Left colon (tissue), 2 donors: ENCODE measurements around the gene ARFGAP3. TPM values are rescaled to one million over a fixed set of nuclear protein-coding genes. Genes with fewer than 3 reads are reported as not detected.

ENCODE experiments used
- ATAC-seq: fragments of 200-7000 bp; cut with Tn5 transposase; one replicate; pipeline ENCODE4 v1.9.1; 2020; ENCODE audit warnings: mild to moderate bottlenecking, moderate library complexity
- DNase-seq, 2 donors: peaks; one replicate each; pipeline ENCODE4 v3.0.0-alpha.2; 2020
- intact Hi-C, 2 donors: fragments of 100-400 bp; cut with DNase I in 1 of 2; cut with micrococcal nuclease in 1 of 2; formaldehyde crosslinking; loops; one replicate each; pipeline versions ENCODE4 v1.11.2 to v1.14.0; 2022; cut with DNase I, micrococcal nuclease
- total RNA-seq, 2 donors: library from RNA; stranded (reverse); fragmentation: NEBNext Ultra II Directional; extraction: Animal tissue kit (Norgen Biotek cat#: 25700); gene quantifications; one replicate each; pipeline ENCODE4 v1.2.1, GENCODE V29; 2021
- donor health status: DM: no; HTN: no; CAD: no.
- donor health status: DM: yes; HTN: yes; CAD: no.

Gene ARFGAP3
- total RNA-seq, 2 donors from 2014 or later = 36.9 to 42.1 TPM

- ATAC-seq = no peak
- no peak for DNase-seq
- intact Hi-C loops = no loop called here
Observed at GRCh38 chr22:42805998-42806830, 50.9 kb downstream of the ARFGAP3 start.

GRCh38 chr22:42805016-42805997 is 51.8 kb downstream of the ARFGAP3 start:
- intact Hi-C loops = no loop called here
- DNase-seq = no peak
- ATAC-seq = no peak

- DNase-seq (peak in 1 of 2 donors; percentile 10), ATAC-seq (no peak)
- intact Hi-C loops = no loop called here
Observed at GRCh38 chr22:42803389-42803788, 53.7 kb downstream of the ARFGAP3 start.

- intact Hi-C loops = no loop called here
- peak in 1 of 2 donors; percentile 10 for DNase-seq
- ATAC-seq = no peak
Observed at GRCh38 chr22:42801252-42802080, 55.6 kb downstream of the ARFGAP3 start.

- DNase-seq (no peak), ATAC-seq (no peak)
- intact Hi-C loops = no loop called here
Observed at GRCh38 chr22:42800451-42801251, 56.4 kb downstream of the ARFGAP3 start.

GRCh38 chr22:42799461-42800405 is 57.3 kb downstream of the ARFGAP3 start:
- DNase-seq (no peak), ATAC-seq (no peak)
- intact Hi-C loops = no loop called here

GRCh38 chr22:42799061-42799460 is 58.0 kb downstream of the ARFGAP3 start:
- intact Hi-C loops = no loop called here
- DNase-seq = no peak
- ATAC-seq = no peak

- DNase-seq = no peak
- ATAC-seq = no peak
- intact Hi-C loops = no loop called here
Observed at GRCh38 chr22:42797011-42797410, 60.1 kb downstream of the ARFGAP3 start.

GRCh38 chr22:42796081-42796480 is 61.0 kb downstream of the ARFGAP3 start:
- intact Hi-C loops = no loop called here
- no peak for ATAC-seq
- peak in 1 of 2 donors; percentile 21 for DNase-seq

- intact Hi-C loops = no loop called here
- ATAC-seq (peak; percentile 8), DNase-seq (peak in 1 of 2 donors; percentile 18)
Observed at GRCh38 chr22:42794551-42795510, 62.2 kb downstream of the ARFGAP3 start.

GRCh38 chr22:42793848-42794405 is 63.1 kb downstream of the ARFGAP3 start:
- ATAC-seq (peak; percentile 16), DNase-seq (no peak)
- intact Hi-C loops = no loop called here

- intact Hi-C loops = no loop called here
- DNase-seq = no peak
Observed at GRCh38 chr22:42792909-42793847, 63.9 kb downstream of the ARFGAP3 start.

GRCh38 chr22:42792453-42792908 is 64.6 kb downstream of the ARFGAP3 start:
- ATAC-seq (no peak), DNase-seq (no peak)
- intact Hi-C loops = no loop called here

More at GRCh38 chr22:42792909-42793847, 63.9 kb downstream of the ARFGAP3 start:
- ATAC-seq = peak; percentile 24

- DNase-seq (no peak), ATAC-seq (peak; percentile 6)
- intact Hi-C loops = no loop called here
Observed at GRCh38 chr22:42791721-42792452, 65.2 kb downstream of the ARFGAP3 start.
